HG02884 (cell line): Measurements from ENCODE around the gene EIF3A.
"Not testable (repeated sequence)": the region's sequence is repeated elsewhere in the genome, so short reads cannot be mapped to it uniquely, and the experiment has no call there.

Experiments
- ATAC-seq: cut with Tn5 transposase; IDR thresholded peaks from one replicate; pipeline ENCODE4 v1.9.1; 2021; ENCODE audit warnings: mild to moderate bottlenecking, moderate library complexity; ENCODE audit not compliant: unreplicated experiment

The EIF3A gene, protein sequence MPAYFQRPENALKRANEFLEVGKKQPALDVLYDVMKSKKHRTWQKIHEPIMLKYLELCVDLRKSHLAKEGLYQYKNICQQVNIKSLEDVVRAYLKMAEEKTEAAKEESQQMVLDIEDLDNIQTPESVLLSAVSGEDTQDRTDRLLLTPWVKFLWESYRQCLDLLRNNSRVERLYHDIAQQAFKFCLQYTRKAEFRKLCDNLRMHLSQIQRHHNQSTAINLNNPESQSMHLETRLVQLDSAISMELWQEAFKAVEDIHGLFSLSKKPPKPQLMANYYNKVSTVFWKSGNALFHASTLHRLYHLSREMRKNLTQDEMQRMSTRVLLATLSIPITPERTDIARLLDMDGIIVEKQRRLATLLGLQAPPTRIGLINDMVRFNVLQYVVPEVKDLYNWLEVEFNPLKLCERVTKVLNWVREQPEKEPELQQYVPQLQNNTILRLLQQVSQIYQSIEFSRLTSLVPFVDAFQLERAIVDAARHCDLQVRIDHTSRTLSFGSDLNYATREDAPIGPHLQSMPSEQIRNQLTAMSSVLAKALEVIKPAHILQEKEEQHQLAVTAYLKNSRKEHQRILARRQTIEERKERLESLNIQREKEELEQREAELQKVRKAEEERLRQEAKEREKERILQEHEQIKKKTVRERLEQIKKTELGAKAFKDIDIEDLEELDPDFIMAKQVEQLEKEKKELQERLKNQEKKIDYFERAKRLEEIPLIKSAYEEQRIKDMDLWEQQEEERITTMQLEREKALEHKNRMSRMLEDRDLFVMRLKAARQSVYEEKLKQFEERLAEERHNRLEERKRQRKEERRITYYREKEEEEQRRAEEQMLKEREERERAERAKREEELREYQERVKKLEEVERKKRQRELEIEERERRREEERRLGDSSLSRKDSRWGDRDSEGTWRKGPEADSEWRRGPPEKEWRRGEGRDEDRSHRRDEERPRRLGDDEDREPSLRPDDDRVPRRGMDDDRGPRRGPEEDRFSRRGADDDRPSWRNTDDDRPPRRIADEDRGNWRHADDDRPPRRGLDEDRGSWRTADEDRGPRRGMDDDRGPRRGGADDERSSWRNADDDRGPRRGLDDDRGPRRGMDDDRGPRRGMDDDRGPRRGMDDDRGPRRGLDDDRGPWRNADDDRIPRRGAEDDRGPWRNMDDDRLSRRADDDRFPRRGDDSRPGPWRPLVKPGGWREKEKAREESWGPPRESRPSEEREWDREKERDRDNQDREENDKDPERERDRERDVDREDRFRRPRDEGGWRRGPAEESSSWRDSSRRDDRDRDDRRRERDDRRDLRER (N-terminal part only)

GRCh38 chr10:119080521-119081259 lies at the start of gene EIF3A:
Gene EIF3A, minus strand, starts transcription at chr10:119080817. Its CDS starts 141 bp downstream, at chr10:119080676.
- ATAC-seq: peak; percentile 72

- no peak for ATAC-seq
These were observed 49.1 kb upstream of the EIF3A start for GRCh38 chr10:119129721-119130120.

DNA sequence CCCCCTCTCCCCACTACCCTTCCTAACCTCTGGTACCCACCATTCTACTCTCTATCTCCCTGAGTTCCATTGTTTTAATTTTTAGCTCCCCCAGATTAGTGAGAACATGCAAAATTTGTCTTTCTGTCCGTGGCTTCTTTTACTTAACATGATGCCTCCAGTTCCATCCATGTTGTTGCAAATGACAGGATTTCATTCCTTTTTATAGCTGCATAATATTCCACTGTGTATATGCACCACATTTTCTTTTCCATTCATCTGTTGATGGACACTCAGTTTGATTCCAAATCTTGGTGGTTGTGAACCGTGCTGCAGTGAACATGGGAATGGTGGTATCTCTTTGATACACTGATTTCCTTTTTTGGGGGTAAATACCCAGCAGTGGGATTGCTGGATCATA lies 45.3 kb upstream of the EIF3A start:
- ATAC-seq: no peak

DNA sequence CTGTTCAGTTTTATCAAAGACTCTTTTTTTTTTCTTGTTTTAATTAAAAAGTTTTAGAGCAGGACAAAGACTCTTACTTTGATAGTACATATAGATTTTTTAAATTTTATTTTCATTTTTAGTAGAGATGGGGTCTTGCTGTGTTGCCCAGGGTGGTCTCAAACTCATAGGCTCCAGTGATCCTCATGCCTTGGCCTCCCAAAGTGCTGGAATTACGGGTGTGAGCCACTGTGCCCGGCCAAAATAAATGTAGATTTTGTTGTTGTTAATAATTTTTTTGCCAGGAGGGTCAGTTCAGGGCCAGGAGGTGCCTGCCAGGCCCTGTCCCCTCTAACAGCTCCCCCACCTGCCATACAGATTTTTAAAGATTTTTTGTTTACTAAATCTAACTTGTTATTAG lies 40.3 kb upstream of the EIF3A start:
- no peak for ATAC-seq

GRCh38 chr10:119120413-119120867 lies 39.8 kb upstream of the EIF3A start:
- peak; percentile 85 for ATAC-seq

GRCh38 chr10:119119400-119119799 lies 38.8 kb upstream of the EIF3A start:
- no peak for ATAC-seq

DNA sequence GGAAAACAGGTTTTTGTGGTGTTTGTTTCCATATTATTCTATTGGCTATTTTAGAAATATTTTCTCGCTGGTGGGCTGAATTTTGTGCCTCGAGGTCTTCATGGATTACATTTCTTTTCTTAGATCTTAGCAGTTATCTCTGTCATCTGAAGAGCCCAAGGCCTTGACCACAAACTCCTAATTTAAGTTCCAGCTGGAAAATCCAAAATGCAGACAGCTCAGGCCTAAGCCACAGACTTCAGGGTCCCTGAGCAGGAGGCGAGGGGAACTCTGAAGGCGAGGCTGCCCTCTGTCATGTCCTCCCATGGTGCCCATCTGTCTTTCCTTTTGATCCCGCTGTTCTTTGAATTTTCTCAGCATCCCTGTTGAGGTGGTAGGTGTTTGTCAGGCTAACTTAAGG lies 37.6 kb upstream of the EIF3A start:
- no peak for ATAC-seq

DNA sequence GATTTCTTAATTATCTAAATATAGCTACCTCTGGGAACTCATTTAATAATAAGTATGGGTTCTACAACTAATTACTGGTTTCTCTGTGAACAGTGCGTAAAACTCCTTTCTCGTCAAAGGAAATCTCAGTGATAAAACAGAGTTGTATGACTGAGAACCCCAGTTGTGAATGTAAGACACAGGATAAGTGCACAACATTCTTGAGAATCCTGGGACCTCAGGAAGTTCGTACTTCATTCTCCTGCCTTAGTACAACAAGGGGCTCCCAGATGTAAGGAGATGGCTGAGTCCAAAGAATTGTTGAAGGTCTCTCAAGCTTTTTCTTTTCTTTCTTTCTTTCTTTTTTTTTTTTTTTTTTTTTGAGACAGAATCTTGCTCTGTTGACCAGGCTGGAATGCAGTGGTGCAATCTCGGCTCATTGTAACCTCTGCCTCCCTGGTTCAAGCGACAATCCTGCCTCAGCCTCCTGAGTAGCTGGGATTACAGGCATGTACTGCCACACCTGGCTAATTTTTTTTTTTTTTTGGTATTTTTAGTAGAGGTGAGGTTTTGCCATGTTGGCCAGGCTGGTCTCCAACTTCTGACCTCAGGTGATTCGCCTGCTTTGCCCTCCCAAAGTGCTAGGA lies 35.8 kb upstream of the EIF3A start:
- ATAC-seq: no peak

GRCh38 chr10:119115926-119116325 lies 35.3 kb upstream of the EIF3A start:
- no peak for ATAC-seq

GRCh38 chr10:119113751-119114732 lies 33.4 kb upstream of the EIF3A start:
- ATAC-seq: no peak

DNA sequence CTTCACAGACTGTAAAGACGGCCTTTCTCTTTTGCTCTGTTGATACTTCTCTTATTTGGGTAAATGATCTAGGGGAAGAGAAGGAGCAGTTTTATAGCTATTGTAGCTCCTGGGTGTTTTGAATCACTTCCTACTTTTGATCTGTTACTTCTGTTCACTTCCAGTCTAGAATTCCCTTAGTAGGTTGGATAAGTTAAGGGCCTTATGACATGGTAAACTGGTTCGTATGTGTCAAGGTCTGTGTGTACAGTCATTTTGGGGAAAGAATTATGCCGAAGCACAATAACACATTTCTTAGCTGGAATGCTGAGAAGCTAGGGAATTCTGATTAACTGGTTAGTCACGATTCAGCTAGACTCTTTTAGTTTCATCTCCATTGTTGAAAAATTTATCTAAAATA lies 31.4 kb upstream of the EIF3A start:
- no peak for ATAC-seq

DNA sequence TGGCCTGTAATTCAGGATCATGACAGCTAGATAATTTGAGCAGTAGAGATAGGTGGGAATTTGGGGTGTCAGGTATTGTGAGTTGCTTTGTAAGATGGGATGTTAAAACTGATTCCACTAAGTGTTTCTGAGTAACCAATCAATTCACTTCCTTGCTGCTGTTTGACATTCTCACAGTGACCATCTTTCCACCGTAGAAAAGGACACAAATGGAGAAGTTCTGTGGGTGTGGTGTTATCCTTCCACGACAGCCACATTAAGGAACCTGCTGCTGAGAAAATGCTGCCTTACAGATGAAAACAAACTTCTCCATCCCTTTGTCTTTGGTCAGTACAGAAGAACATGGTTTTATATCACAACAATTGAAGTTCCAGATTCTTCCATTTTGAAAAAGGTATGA lies 27.2 kb upstream of the EIF3A start:
- not testable (repeated sequence) for ATAC-seq

GRCh38 chr10:119107106-119107505 lies 26.5 kb upstream of the EIF3A start:
- ATAC-seq: not testable (repeated sequence)

GRCh38 chr10:119105899-119106298 lies 25.3 kb upstream of the EIF3A start:
- ATAC-seq: not testable (repeated sequence)

- no peak for ATAC-seq
These were observed 24.5 kb upstream of the EIF3A start for GRCh38 chr10:119105155-119105554.

GRCh38 chr10:119104654-119105015 lies 24.0 kb upstream of the EIF3A start:
- no peak for ATAC-seq

GRCh38 chr10:119103903-119104653 lies 23.5 kb upstream of the EIF3A start, which contains the start of gene DENND10:
Gene DENND10, plus strand, starts transcription at chr10:119104113. Its CDS starts 30 bp downstream, at chr10:119104143.
- peak; percentile 68 for ATAC-seq
